H1 (cell line): ENCODE data around the gene TRPT1. TPM values are rescaled to one million over a fixed set of nuclear protein-coding genes. Genes with fewer than 3 reads are reported as not detected.

Source experiments
- CTCF ChIA-PET: fragments of 300-600 bp; sonication (Branson Sonifier 250); formaldehyde crosslinking; loops from one replicate; lab custom pipeline; 2021; ENCODE audit not compliant: partially characterized antibody; lab: Charles Lee
- POLR2A ChIA-PET: fragments of 300-600 bp; sonication (Branson Sonifier 250); formaldehyde crosslinking; loops from one replicate; lab custom pipeline; 2021; ENCODE audit warnings: inconsistent platforms; ENCODE audit not compliant: partially characterized antibody; lab: Charles Lee
- DNase-seq, 2 experiments: peaks; one replicate each; pipeline versions ENCODE4 v3.0.0 to v3.0.0-alpha.2; 2010 to 2022; ENCODE audit warnings: low spot score in 2 of 2, low read depth in 1 of 2, mixed read lengths in 1 of 2
- FAIRE-seq: peaks from 2 replicates; lab custom pipeline; 2011; peaks lifted over from hg19 to GRCh38; lab: Jason Lieb, UNC
- H2AFZ ChIP-seq: 2 replicates; pipeline ENCODE4 v1.8.1; 2012; ENCODE audit warnings: low read length, inconsistent platforms
- H2AK5ac ChIP-seq: 2 replicates; pipeline ENCODE4 v1.6.1; 2013; ENCODE audit warnings: low read depth, low read length
- H2BK120ac ChIP-seq: replicated peaks from 2 replicates; pipeline ENCODE3; 2013; ENCODE audit warnings: low read depth, low read length, inconsistent platforms
- H2BK12ac ChIP-seq: 2 replicates; pipeline ENCODE4 v1.6.1; 2013; ENCODE audit warnings: low read depth, low read length
- H2BK15ac ChIP-seq: 2 replicates; pipeline ENCODE4 v1.6.1; 2013; ENCODE audit warnings: low read length
- H2BK20ac ChIP-seq: 2 replicates; pipeline ENCODE4 v1.6.1; 2013; ENCODE audit warnings: low read length
- H2BK5ac ChIP-seq: 2 replicates; pipeline ENCODE4 v1.6.1; 2013; ENCODE audit warnings: low read depth, low read length
- H3K14ac ChIP-seq: 2 replicates; pipeline ENCODE4 v1.6.1; 2013; ENCODE audit warnings: inconsistent platforms; ENCODE audit not compliant: insufficient read length
- H3K18ac ChIP-seq: 2 replicates; pipeline ENCODE4 v1.6.1; 2013; ENCODE audit warnings: low read length; ENCODE audit errors: extremely low read depth
- H3K23ac ChIP-seq: 2 replicates; pipeline ENCODE4 v1.6.1; 2013; ENCODE audit warnings: inconsistent platforms; ENCODE audit not compliant: insufficient read length
- H3K23me2 ChIP-seq: 2 replicates; pipeline ENCODE4 v1.6.1; 2013; ENCODE audit warnings: low read depth, low read length
- H3K27ac ChIP-seq: 2 replicates; pipeline ENCODE4 v1.6.1; 2011; ENCODE audit warnings: low read depth, low read length, inconsistent platforms
- H3K27me3 ChIP-seq, 4 experiments: replicated peaks in 1 of 4; 1 replicate in 1 of 4; 2 replicates in 3 of 4; pipeline versions ENCODE4 v1.6.1 to v1.8.1; 2011 to 2013; ENCODE audit warnings: low read length in 3 of 4, mild to moderate bottlenecking in 3 of 4, inconsistent platforms in 2 of 4, mixed read lengths in 2 of 4, moderate library complexity in 1 of 4; ENCODE audit not compliant: control insufficient read depth in 3 of 4, insufficient read depth in 3 of 4; ENCODE audit errors: extremely low read depth in 1 of 4
- H3K36me3 ChIP-seq, 4 experiments: 2 replicates each; pipeline versions ENCODE4 v1.6.1 to v1.8.1; 2011 to 2013; ENCODE audit warnings: mild to moderate bottlenecking in 4 of 4, low read length in 3 of 4, moderate library complexity in 2 of 4, control low read depth in 1 of 4, inconsistent platforms in 1 of 4; ENCODE audit not compliant: insufficient read depth in 4 of 4, control insufficient read depth in 2 of 4
- H3K4ac ChIP-seq: replicated peaks from 2 replicates; pipeline ENCODE3; 2013; ENCODE audit warnings: low read length, low read depth, mixed read lengths, inconsistent platforms; ENCODE audit not compliant: insufficient read length
- H3K4me1 ChIP-seq, 4 experiments: replicated peaks in 1 of 4; 1 replicate in 1 of 4; 2 replicates in 3 of 4; pipeline versions ENCODE4 v1.6.1 to v1.8.1; 2011 to 2013; ENCODE audit warnings: low read length in 3 of 4, inconsistent platforms in 2 of 4, mixed read lengths in 1 of 4; ENCODE audit not compliant: insufficient read depth in 4 of 4, control insufficient read depth in 3 of 4
- H3K4me2 ChIP-seq, 2 experiments: 2 replicates each; pipeline versions ENCODE4 v1.6.1 to v1.8.1; 2011 to 2013; ENCODE audit warnings: low read depth in 2 of 2, low read length in 2 of 2, control low read depth in 1 of 2, inconsistent platforms in 1 of 2, mild to moderate bottlenecking in 1 of 2; ENCODE audit not compliant: insufficient read depth in 1 of 2
- H3K4me3 ChIP-seq, 4 experiments: fragments of 200-600, 300-600 bp in 1 of 4; sonication (generic), shearing (Covaris generic), sonication (Bioruptor Twin) in 1 of 4; 2 replicates each; pipeline versions ENCODE4 v1.5.1 to v1.8.1; 2011 to 2016; ENCODE audit warnings: low read length in 4 of 4, low read depth in 3 of 4, control low read depth in 2 of 4, inconsistent platforms in 2 of 4, mild to moderate bottlenecking in 2 of 4, mixed read lengths in 1 of 4, moderate library complexity in 1 of 4; ENCODE audit not compliant: insufficient read depth in 2 of 4; ENCODE audit errors: extremely low read depth in 1 of 4
- H3K56ac ChIP-seq: replicated peaks from 2 replicates; pipeline ENCODE3; 2013; ENCODE audit warnings: low read depth, mild to moderate bottlenecking, mixed read lengths, low read length, inconsistent platforms; ENCODE audit not compliant: insufficient read length
- H3K79me1 ChIP-seq: 2 replicates; pipeline ENCODE4 v1.6.1; 2013; ENCODE audit warnings: low read depth, low read length, control low read depth
- H3K79me2 ChIP-seq, 2 experiments: 2 replicates each; pipeline versions ENCODE4 v1.6.1 to v1.8.1; 2012 to 2013; ENCODE audit warnings: low read length in 2 of 2, mild to moderate bottlenecking in 2 of 2, inconsistent platforms in 1 of 2; ENCODE audit not compliant: insufficient read depth in 2 of 2, control insufficient read depth in 1 of 2
- H3K9ac ChIP-seq, 4 experiments: replicated peaks in 1 of 4; 1 replicate in 1 of 4; 2 replicates in 3 of 4; pipeline versions ENCODE4 v1.6.1 to v1.8.1; 2011 to 2013; ENCODE audit warnings: low read depth in 3 of 4, low read length in 3 of 4, control low read depth in 2 of 4, mild to moderate bottlenecking in 2 of 4, moderate library complexity in 2 of 4, inconsistent platforms in 1 of 4; ENCODE audit errors: extremely low read depth in 1 of 4
- H3K9me3 ChIP-seq, 2 experiments: 2 replicates each; pipeline versions ENCODE4 v1.6.1 to v1.8.1; 2012 to 2013; ENCODE audit warnings: mild to moderate bottlenecking in 2 of 2, moderate library complexity in 2 of 2, control low read depth in 1 of 2, inconsistent platforms in 1 of 2, low read depth in 1 of 2, low read length in 1 of 2, mixed read lengths in 1 of 2; ENCODE audit not compliant: insufficient read depth in 2 of 2
- H4K20me1 ChIP-seq, 2 experiments: replicated peaks in 1 of 2; 2 replicates each; pipeline versions ENCODE3 to v1.8.1; 2011 to 2013; ENCODE audit warnings: inconsistent platforms in 2 of 2, low read length in 2 of 2, mild to moderate bottlenecking in 1 of 2; ENCODE audit not compliant: insufficient read depth in 2 of 2, control insufficient read depth in 1 of 2
- H4K5ac ChIP-seq: 2 replicates; pipeline ENCODE4 v1.6.1; 2013; ENCODE audit warnings: low read length, low read depth, mixed read lengths, inconsistent platforms; ENCODE audit not compliant: insufficient read length
- H4K8ac ChIP-seq: 2 replicates; pipeline ENCODE4 v1.8.0; 2013; ENCODE audit warnings: mild to moderate bottlenecking, moderate library complexity, low read length, inconsistent platforms; ENCODE audit not compliant: insufficient read depth; ENCODE audit errors: extremely low read depth
- H4K91ac ChIP-seq: replicated peaks from 2 replicates; pipeline ENCODE3; 2013; ENCODE audit warnings: low read length, mixed read lengths, inconsistent platforms; ENCODE audit not compliant: insufficient read length
- ASH2L ChIP-seq: fragments of 200-600, 300-600 bp; sonication (generic); IDR thresholded peaks from one replicate; pipeline ENCODE4 v1.7.1; 2017; ENCODE audit warnings: low read length
- KDM1A ChIP-seq: fragments of 200-600, 300-600 bp; sonication (generic); IDR thresholded peaks from 2 replicates; pipeline ENCODE4 v1.7.1; 2016; ENCODE audit warnings: mild to moderate bottlenecking, low read length, borderline replicate concordance
- WGBS, 2 experiments: shearing (Covaris generic) in 1 of 2; methylation state at CpG; one replicate each; pipeline versions ENCODE4 v1.1.6 to v1.1.7; 2013 to 2015; ENCODE audit warnings: low lambda C conversion rate in 2 of 2, mixed read lengths in 2 of 2, inconsistent platforms in 1 of 2, low coverage in 1 of 2, missing lambda C conversion rate in 1 of 2; ENCODE audit not compliant: insufficient replicate concordance in 2 of 2, insufficient coverage in 1 of 2, insufficient read length in 1 of 2; ENCODE audit errors: extremely low coverage in 1 of 2, missing lambda C conversion rate in 1 of 2; 5-methylcytosine and 5-hydroxymethylcytosine counted together
- polyA plus RNA-seq, 7 experiments: library from polyadenylated mRNA; depleted of rRNA in 3 of 7; stranded (reverse) in 5 of 7; unstranded in 2 of 7; fragments of >200 nt in 5 of 7; fragments of 200-250 nt in 2 of 7; gene quantifications; 1 replicate in 5 of 7; 2 replicates in 1 of 7; 4 replicates in 1 of 7; pipeline versions ENCODE4 v1.2.1 to v1.2.3, GENCODE V29; 2011 to 2013; ENCODE audit warnings: missing spikeins in 2 of 7, mixed read lengths in 2 of 7
- total RNA-seq: library from RNA; stranded (reverse); fragmentation: NEBNext Ultra II Directional; extraction: Animal tissue kit (Norgen Biotek cat#: 25700); gene quantifications from 2 replicates; pipeline ENCODE4 v1.2.1, GENCODE V29; 2021

Gene TRPT1
- total and polyA plus RNA-seq, 2 of the 8 experiments (the other 6 are each of a cell fraction or from before 2014, with no cell fraction given), result 34.5 to 74.6 TPM

DNA sequence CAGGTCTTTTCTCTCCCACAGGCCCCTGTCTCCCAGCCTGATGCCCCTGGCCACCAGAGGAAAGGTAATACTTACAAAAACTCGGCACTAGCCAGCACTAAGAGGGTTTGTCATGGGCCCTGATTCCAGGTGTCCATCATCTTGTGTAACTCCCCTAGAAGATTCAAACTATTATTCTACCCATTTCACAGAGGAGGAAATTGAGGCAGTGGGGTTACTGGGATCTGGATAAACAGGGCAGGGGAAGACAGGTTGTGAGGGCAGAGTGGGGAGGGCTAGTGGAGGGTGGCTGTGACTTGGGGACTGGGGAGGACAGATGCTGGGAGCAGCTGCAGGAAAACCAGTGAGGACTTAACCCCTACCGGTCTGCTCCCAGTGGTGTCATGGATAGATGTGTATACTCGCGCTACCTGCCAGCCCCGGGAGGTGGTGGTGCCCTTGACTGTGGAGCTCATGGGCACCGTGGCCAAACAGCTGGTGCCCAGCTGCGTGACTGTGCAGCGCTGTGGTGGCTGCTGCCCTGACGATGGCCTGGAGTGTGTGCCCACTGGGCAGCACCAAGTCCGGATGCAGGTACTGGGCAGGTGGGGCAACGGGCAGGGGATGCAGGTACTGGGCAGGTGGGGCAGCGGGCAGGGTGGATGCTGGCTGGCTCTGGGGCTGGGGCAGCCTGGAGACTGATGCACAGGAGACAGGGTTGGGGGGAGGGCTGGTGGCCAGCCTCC lies 9.6 kb upstream of the TRPT1 start:
- H3K18ac ChIP-seq, result no peak overlapping the region
- H2AK5ac ChIP-seq, result no peak overlapping the region
- peak overlapping the region; percentile 39 to 70 (median 52) for H3K4me3 ChIP-seq
- peaks cover 0 to 12% (median 6%) of the 10 kb centered on the region in 4 experiments; a peak in 4 of 7 replicates for H3K27me3 ChIP-seq
- H3K4me2 ChIP-seq, result peak overlapping the region; percentile 50 to 87
- DNase-seq (no peak), FAIRE-seq (no peak)
- peaks cover 0 to 6% of the 10 kb centered on the region in 2 experiments for H4K20me1 ChIP-seq
- H3K56ac ChIP-seq, result no peak overlapping the region
- no peak overlapping the region for H3K4ac ChIP-seq
- no peak overlapping the region for H4K8ac ChIP-seq
- H3K9me3 ChIP-seq, result no peaks in the 10 kb centered on the region
- H2BK120ac ChIP-seq, result no peak overlapping the region
- no peak overlapping the region for H2BK5ac ChIP-seq
- TF ChIP-seq ASH2L (no peak), KDM1A (0 out of 2 replicates have a peak, but pooled peaks have one; percentile 64)
- peaks cover 16% of the 10 kb centered on the region for H3K23me2 ChIP-seq
- H3K79me2 ChIP-seq, result no peaks in the 10 kb centered on the region
- no peak overlapping the region for H3K27ac ChIP-seq
- no peak overlapping the region for H3K23ac ChIP-seq
- H4K5ac ChIP-seq, result no peak overlapping the region
- no peaks in the 10 kb centered on the region; the same call in 1 of the 2 replicates for H3K79me1 ChIP-seq
- no peak overlapping the region for H4K91ac ChIP-seq
- H2BK20ac ChIP-seq, result no peak overlapping the region
- no peak overlapping the region; a peak in 1 of 7 replicates for H3K9ac ChIP-seq
- POLR2A ChIA-PET, result interaction anchor here (0.6 to 11.9 kb wide), 7 partner anchors 11 to 162 kb away, joined by 3 to 190 read pairs (median 5); partner anchors contain the start of genes FKBP2, PLCB3 and PPP1R14B
- no peak overlapping the region for H2AFZ ChIP-seq
- no peak overlapping the region for H3K14ac ChIP-seq
- peaks cover 0 to 19% (median 7%) of the 10 kb centered on the region in 4 experiments; a peak in 6 of 7 replicates for H3K4me1 ChIP-seq
- H2BK15ac ChIP-seq, result no peak overlapping the region
- CTCF ChIA-PET, result interaction anchor here (0.6 to 8.6 kb wide), 5 partner anchors 16 to 36 kb away, joined by 3 to 51 read pairs (median 7); partner anchors contain the start of genes FERMT3 and PLCB3
- peaks cover 0 to 5% (median 1%) of the 10 kb centered on the region in 4 experiments; a peak in 1 of 8 replicates for H3K36me3 ChIP-seq
- H2BK12ac ChIP-seq, result no peak overlapping the region
- WGBS, 2 experiments, result 90% methylated on average over 12 of the region's 12 CpGs; no CpG with 5 or more reads in 1 of the 2 experiments
